Lung (tissue), 12 donors: ENCODE data around the gene DMRT1. TPM values are rescaled to one million over a fixed set of nuclear protein-coding genes. Genes with fewer than 3 reads are reported as not detected.

Source experiments
- ATAC-seq: fragments of 200-7000 bp; cut with Tn5 transposase; one replicate; pipeline ENCODE4 v1.9.1; 2020; ENCODE audit warnings: moderate number of reproducible peaks; ENCODE audit not compliant: insufficient read depth, low FRiP score
- DNase-seq, 3 donors: peaks; one replicate each; pipeline ENCODE4 v3.0.0-alpha.2; 2013 to 2017
- H3K27ac ChIP-seq, 2 donors: one replicate each; pipeline ENCODE4 v1.5.1; 2013; ENCODE audit warnings: mild to moderate bottlenecking in 2 of 2, moderate library complexity in 2 of 2, control low read depth in 1 of 2, inconsistent platforms in 1 of 2, low read depth in 1 of 2, low read length in 1 of 2
- H3K27me3 ChIP-seq, 3 donors: one replicate each; pipeline ENCODE4 v1.5.1; 2013; ENCODE audit warnings: low read length in 2 of 3; ENCODE audit not compliant: control insufficient read depth in 3 of 3, insufficient read depth in 3 of 3
- H3K36me3 ChIP-seq, 4 donors: one replicate each; pipeline ENCODE4 v1.5.1; 2013; ENCODE audit warnings: low read length in 4 of 4, mild to moderate bottlenecking in 1 of 4, moderate library complexity in 1 of 4; ENCODE audit not compliant: control insufficient read depth in 4 of 4, insufficient read depth in 4 of 4
- H3K4me1 ChIP-seq, 5 donors: one replicate each; pipeline ENCODE4 v1.5.1; 2013; ENCODE audit warnings: low read length in 5 of 5, mild to moderate bottlenecking in 2 of 5, moderate library complexity in 1 of 5; ENCODE audit not compliant: control insufficient read depth in 5 of 5, insufficient read depth in 5 of 5
- H3K4me3 ChIP-seq: one replicate; pipeline ENCODE4 v1.5.1; 2013; ENCODE audit warnings: mild to moderate bottlenecking, control low read depth, moderate library complexity
- H3K9ac ChIP-seq, 2 donors: one replicate each; pipeline ENCODE4 v1.5.1; 2013; ENCODE audit warnings: low read length in 2 of 2, control low read depth in 1 of 2; ENCODE audit not compliant: insufficient read depth in 1 of 2
- H3K9me3 ChIP-seq, 4 donors: one replicate each; pipeline ENCODE4 v1.5.1; 2013; ENCODE audit warnings: low read length in 3 of 4, mild to moderate bottlenecking in 1 of 4, moderate library complexity in 1 of 4; ENCODE audit not compliant: control insufficient read depth in 4 of 4, insufficient read depth in 3 of 4
- CTCF ChIP-seq: IDR thresholded peaks from 2 replicates; pipeline ENCODE4 v1.5.1; 2012; ENCODE audit warnings: mild to moderate bottlenecking; ENCODE audit errors: control extremely low read depth, extremely low read depth
- WGBS, 2 donors: extraction: QIAGEN DNeasy Blood & Tissue Kit; methylation state at CpG; one replicate each; pipeline ENCODE4 v1.1.7; 2013; 5-methylcytosine and 5-hydroxymethylcytosine counted together
- polyA plus RNA-seq, 2 donors: library from polyadenylated mRNA; stranded (reverse); fragments of 200-250 nt; gene quantifications; one replicate each; pipeline ENCODE4 v1.2.1, GENCODE V29; 2013
- total RNA-seq, 2 donors: library from RNA; depleted of rRNA in 1 of 2; stranded (reverse); fragments of >200 nt in 1 of 2; gene quantifications; one replicate each; pipeline ENCODE4 v1.2.1, GENCODE V29; 2014 to 2021
- donor health status: control.
- donor health status: control.
- donor health status: Bipolar disorder and iron deficiency.
- donor health status: healthy.
- donor health status: DM: yes; HTN: yes; CAD: no.

Gene DMRT1
- total and polyA plus RNA-seq, 4 donors: not detected

- H3K4me1 ChIP-seq: no peaks in the 10 kb centered on the region
- ATAC-seq: no peak
- DNase-seq: no peak
Observed at GRCh38 chr9:917730-918129, 76.2 kb downstream of the DMRT1 start.

GRCh38 chr9:920927-921326 lies 79.4 kb downstream of the DMRT1 start:
- Histone ChIP-seq H3K4me1 (no peaks in the 10 kb centered on the region), H3K9me3 (peaks cover 0 to 4% (median 0%) of the 10 kb centered on the region in 4 donors), H3K27ac (no peak overlapping the region), H3K36me3 (no peaks in the 10 kb centered on the region), H3K4me3 (no peak overlapping the region), H3K9ac (no peak overlapping the region), H3K27me3 (peaks cover 0 to 10% (median 4%) of the 10 kb centered on the region in 3 donors)
- 77 to 79% methylated on average over 4 of the region's 4 CpGs for WGBS, 2 donors
- DNase-seq (no peak), ATAC-seq (no peak)
- no peak for TF ChIP-seq CTCF

More at GRCh38 chr9:917730-918129, 76.2 kb downstream of the DMRT1 start:
- 86 to 89% methylated on average over 3 of the region's 3 CpGs for WGBS, 2 donors
- Histone ChIP-seq H3K9ac (no peak overlapping the region), H3K9me3 (peaks cover 0 to 2% (median 0%) of the 10 kb centered on the region in 4 donors), H3K27ac (no peak overlapping the region), H3K27me3 (peaks cover 0 to 5% (median 4%) of the 10 kb centered on the region in 3 donors), H3K4me3 (no peak overlapping the region), H3K36me3 (no peaks in the 10 kb centered on the region)
- TF ChIP-seq CTCF: no peak

GRCh38 chr9:922171-922570 lies 80.7 kb downstream of the DMRT1 start:
- Histone ChIP-seq H3K9ac (no peak overlapping the region), H3K4me1 (no peaks in the 10 kb centered on the region), H3K4me3 (no peak overlapping the region), H3K36me3 (no peaks in the 10 kb centered on the region), H3K27ac (no peak overlapping the region), H3K9me3 (peaks cover 0 to 4% (median 0%) of the 10 kb centered on the region in 4 donors), H3K27me3 (peaks cover 0 to 10% (median 4%) of the 10 kb centered on the region in 3 donors)
- ATAC-seq: no peak
- no peak for DNase-seq
- no peak for TF ChIP-seq CTCF
- 80 to 92% methylated on average over 4 of the region's 4 CpGs for WGBS, 2 donors

- peaks cover 0 to 4% (median 0%) of the 10 kb centered on the region in 4 donors for H3K9me3 ChIP-seq
- 77 to 83% methylated on average over 7 of the region's 7 CpGs for WGBS, 2 donors
- TF ChIP-seq CTCF: no peak
Observed at GRCh38 chr9:922731-923130, 81.2 kb downstream of the DMRT1 start.

More at GRCh38 chr9:922731-923130, 81.2 kb downstream of the DMRT1 start:
- H3K27ac ChIP-seq: no peak overlapping the region
- no peaks in the 10 kb centered on the region for H3K4me1 ChIP-seq
- ATAC-seq (no peak), DNase-seq (no peak)
- peaks cover 0 to 11% (median 4%) of the 10 kb centered on the region in 3 donors for H3K27me3 ChIP-seq
- no peak overlapping the region for H3K4me3 ChIP-seq
- no peak overlapping the region for H3K9ac ChIP-seq
- H3K36me3 ChIP-seq: no peaks in the 10 kb centered on the region
